NCI-H1417 treated with DMSO at 0.1 percent for 48 hours (cell line): ENCODE data around the gene AFAP1.

ENCODE experiments used
- DNase-seq: peaks from one replicate; lab custom pipeline; 2025; lab: John Stamatoyannopoulos, UW

Gene AFAP1

DNA sequence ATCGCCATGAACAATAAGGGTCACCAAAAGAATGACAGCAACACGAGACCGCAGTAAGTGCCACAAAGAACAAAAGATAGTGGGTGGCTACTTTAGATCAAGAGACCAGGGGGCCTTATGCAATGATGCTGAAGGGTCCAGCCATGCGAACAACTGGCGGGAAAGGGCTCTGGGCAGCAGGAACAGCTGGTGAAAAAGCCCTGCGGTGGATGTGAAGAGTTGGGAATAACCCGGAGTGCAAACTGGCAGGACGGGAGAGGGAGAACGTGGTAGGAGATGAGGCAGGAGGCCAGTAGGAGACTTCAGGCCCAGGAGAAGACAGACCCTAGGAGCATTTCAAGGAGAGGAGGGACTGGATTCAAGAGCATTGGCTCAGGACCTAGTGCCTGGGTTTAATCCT lies 120.2 kb downstream of the AFAP1 start:
- no peak for DNase-seq

GRCh38 chr4:7818399-7818911 lies 121.2 kb downstream of the AFAP1 start:
- DNase-seq: no peak

GRCh38 chr4:7817877-7818398 lies 121.7 kb downstream of the AFAP1 start:
- no peak for DNase-seq

- DNase-seq: no peak
Observed at GRCh38 chr4:7816771-7817170, 122.9 kb downstream of the AFAP1 start.

- no peak for DNase-seq
Observed at GRCh38 chr4:7815981-7816380, 123.7 kb downstream of the AFAP1 start.

GRCh38 chr4:7815562-7815961 lies 124.1 kb downstream of the AFAP1 start:
- no peak for DNase-seq

- DNase-seq: no peak
Observed at GRCh38 chr4:7814451-7814850, 125.2 kb downstream of the AFAP1 start.

GRCh38 chr4:7813674-7814073 lies 126.0 kb downstream of the AFAP1 start:
- no peak for DNase-seq

- no peak for DNase-seq
Observed at GRCh38 chr4:7812921-7813320, 126.7 kb downstream of the AFAP1 start.

- DNase-seq: no peak
Observed at GRCh38 chr4:7812231-7812857, 127.3 kb downstream of the AFAP1 start.

- no peak for DNase-seq
Observed at GRCh38 chr4:7811536-7812191, 128.0 kb downstream of the AFAP1 start.

- DNase-seq: no peak
Observed at GRCh38 chr4:7810783-7811535, 128.7 kb downstream of the AFAP1 start.

- DNase-seq: no peak
Observed at GRCh38 chr4:7808752-7809151, 130.9 kb downstream of the AFAP1 start.

- no peak for DNase-seq
Observed at GRCh38 chr4:7808181-7808580, 131.5 kb downstream of the AFAP1 start.

GRCh38 chr4:7807351-7807921 lies 132.2 kb downstream of the AFAP1 start:
- DNase-seq: no peak

- no peak for DNase-seq
Observed at GRCh38 chr4:7806338-7807090, 133.1 kb downstream of the AFAP1 start.

DNA sequence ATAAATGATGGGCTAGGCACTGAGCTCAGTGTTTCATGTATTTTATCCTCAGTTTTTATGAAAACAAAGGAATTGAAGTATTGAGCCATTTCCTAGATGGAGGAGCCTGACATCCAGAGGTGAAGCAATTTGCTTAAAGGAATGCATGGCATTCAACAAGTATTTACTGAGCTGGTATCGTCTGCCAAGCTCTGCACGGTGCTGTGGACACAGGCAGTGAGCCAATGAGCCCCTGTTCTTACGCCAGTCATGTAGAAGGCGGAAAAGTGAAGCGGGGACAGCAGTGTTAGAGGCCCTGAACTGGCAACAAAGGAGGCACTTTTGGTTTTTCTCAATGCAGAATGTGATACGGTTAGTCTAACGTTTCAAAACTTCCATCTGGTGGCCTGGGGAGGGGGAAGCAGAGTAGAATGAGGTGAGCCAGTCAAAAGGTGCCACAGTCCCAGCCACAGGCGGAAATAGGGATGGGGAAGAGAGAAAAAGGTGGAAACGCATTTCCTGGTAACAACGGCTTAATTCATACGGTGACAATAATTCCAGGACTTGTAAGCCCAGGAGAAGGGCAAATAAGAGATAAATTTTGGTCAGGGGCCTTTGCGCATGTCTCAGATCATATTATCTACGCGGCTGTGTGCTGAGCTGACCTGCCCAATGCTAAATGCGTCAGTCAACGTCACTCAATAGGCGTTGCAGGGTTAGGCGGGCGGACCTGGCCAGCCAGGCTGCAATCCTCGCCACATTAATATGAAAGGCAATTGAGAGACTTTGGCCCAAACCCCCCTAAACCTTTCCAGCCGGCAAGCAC lies 133.9 kb downstream of the AFAP1 start:
- no peak for DNase-seq

DNA sequence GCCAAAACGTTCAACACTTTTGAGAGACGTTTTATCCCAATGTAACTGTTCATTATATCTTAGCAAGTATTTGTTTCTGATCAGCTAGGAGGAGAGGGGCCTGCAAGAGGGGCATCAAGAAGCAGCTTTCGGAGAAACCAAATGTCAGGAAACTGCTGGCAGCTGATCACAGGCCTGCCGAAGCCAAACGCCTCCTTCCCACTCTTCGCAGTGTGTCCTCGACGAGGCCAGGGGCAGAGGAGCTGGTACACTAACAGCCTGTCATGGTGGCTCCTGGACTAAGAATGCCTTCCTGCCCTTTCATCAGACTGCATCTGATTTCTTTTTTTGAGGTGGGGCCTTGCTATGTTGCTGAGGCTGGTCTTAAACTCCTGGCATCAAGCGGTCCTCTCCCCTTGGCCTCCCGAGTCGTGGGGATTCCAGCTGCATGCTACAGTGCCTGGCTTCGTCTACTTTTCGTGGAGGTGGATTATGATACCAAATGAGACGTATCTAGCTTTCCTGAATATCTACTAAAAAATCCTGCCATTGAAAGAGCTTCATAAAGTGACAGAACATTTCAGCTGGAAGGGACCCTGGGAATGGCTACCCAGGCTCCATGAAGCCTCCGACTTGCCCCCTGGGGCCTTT lies 134.8 kb downstream of the AFAP1 start:
- no peak for DNase-seq

DNA sequence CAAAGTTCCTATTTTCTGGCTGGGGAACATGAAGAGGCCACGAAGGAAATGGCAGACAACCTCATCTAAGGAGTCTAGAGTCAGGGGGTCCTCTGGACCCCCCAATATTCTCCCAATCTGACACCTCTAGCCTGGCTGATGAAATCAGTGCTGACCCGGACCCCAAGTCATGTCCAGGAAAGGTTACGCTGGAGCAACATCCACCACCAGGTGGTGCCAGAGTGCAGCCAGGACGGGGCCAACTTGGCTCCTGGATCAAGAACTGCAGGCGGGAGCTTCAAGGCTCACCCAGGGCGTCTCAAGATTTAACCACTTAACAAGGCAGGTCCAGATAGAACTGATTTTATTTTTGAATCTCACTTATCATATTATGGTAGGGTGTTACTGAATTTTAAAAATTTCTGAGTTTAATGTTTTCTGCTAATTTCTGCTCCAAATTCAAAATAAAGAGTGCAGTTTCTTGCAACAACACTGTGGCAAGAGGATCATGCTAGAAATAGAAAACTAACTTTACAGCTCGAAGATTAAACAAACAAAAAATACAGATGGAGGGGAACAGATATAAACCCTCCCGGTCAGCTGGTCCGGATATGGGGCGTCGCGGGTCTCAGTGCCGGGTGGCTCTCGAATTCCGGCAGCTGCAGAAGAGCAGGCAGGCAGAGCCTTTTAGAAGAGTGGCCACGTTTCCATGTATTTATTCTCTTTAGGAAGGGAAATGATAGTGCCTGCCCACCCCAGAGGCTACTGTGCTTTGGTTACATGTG lies 135.5 kb downstream of the AFAP1 start:
- peak; percentile 6 for DNase-seq

DNA sequence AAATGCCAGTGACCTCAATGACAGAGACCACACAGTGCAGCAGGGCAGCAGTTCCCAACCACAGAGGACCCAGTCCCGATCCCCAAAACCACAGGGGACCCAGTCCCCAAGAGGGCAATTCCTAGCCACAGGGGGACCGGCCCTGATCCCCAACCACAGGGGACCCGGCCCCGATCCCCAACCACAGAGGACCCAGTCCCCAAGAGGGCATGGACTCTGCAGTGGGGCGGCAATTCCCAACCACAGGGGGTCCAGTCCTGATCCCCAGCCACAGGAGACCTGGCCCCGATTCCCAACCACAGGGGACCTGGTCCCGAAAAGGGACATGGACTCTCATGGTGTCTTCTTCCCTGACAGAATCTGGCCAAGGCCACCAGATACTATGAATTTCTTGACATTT lies 136.3 kb downstream of the AFAP1 start:
- no peak for DNase-seq
